Medulla oblongata (tissue), 1 donor: ENCODE results near the gene SLC47A2.
"Not testable (repeated sequence)": the region's sequence is repeated elsewhere in the genome, so short reads cannot be mapped to it uniquely, and the experiment has no call there.

Source experiments
- DNase-seq: peaks from one replicate; pipeline ENCODE4 v3.0.0-alpha.2; 2015; ENCODE audit errors: extremely low spot score

Gene SLC47A2

DNA sequence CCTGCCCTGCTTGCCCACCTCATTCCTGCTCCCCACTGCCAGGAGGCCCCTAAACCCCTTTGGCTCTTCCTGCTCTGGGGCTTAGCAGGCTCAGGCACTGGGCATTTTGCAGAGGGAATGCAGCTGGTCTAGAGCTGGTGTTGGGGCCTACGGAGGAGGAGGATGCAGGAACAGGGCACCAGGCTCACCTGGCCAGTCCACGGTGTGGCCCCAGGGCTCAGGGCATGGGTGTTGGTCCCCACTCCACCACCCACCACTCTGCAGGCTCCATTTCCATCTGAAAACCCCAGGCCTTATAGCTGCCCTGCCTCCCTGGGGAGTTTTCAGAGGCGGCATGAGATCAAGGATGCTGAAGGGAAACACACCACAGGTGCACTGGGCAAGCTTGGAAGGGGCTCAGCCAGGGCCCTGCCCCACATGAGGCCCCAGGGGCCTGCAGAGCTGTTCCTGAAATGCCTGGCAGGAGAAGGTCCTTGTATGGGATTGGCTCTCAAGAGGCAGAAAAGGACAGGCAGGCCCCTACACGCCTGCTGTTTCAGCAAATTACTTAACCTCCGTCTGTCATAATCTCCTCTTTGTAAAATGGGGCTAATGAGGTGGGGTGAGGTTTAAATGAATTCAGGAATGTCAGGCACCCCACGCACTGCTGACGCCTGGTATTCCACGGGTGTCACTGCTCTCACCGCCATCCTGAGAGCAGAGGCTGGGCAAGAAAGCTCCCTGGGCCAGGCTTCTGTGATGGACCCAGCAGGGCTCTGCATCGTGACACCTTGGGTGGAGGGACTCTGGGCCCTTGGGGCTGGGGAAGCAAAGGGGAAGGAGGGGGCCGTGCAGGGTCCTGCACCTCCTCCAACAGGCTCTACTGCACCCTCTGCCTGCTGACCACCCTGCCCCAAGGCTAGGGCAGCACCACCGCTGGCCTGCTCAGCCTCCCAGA, 9.3 kb downstream of the SLC47A2 start:
- no peak for DNase-seq

DNA sequence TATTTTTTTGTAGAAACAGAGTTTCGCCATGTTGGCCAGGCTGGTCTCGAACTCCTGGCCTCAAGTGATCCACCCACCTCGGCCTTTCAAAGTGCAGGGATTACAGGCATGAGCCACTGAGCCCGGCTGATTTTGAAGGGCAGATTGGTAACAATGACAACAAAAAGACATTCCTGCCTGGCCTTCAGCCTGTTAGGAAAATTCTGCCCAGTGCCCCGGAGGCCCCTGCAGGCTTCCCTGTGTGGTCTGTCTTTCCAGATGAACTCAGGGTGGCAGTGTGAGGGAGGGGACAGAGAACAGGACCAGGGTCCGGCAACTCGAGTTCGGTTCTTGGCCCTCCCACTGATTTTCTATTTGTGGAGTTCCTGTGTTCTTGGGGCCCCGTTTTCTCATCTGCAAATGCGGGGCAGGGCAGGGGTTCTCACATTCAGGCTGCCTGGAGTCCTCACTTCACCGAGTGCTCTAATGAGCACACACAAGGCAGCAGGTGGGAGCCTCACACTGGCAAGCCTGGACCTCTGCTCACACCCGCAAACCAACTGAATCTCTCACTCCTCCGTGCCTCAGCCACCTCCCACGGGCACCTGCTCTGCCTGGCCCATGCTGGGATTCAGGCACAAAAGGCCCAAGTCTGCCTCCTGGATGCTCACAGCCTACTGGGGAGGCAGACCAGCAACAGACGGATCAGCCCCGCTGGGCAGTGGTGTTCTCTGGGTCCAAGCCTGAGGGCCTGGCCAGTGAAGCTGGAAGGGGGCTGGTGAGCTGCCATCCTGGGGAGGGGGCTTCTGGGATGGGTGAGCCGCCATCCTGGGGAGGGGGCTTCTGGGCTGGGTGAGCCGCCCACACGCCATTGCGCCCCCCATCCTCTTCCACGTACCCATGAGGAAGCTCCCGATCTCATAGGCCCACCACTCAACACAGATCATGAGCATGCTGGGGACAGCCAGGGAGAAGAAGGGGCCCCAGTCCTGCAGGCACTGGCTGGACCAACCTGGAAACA, 10.3 kb downstream of the SLC47A2 start:
- no peak for DNase-seq

DNA sequence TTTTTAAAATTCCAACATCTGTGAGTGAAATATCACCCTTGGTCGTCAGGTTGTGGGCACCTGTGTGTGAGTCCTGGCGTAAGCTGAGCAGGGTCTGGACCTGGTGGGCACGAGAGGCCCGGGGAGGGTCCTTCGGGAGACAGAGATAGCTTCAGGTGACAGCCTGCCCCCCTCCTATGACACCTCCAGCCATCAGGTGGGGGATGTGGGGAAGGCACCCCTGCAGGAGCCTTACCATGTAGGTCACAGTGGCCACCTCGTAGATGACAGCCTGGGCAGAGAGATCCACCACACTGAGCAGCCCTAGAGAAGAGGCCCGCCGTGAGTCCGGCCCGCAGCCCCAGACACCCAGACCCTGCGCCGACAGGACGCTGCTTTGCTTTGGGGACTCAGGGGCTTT, 11.2 kb downstream of the SLC47A2 start:
- no peak for DNase-seq

DNA sequence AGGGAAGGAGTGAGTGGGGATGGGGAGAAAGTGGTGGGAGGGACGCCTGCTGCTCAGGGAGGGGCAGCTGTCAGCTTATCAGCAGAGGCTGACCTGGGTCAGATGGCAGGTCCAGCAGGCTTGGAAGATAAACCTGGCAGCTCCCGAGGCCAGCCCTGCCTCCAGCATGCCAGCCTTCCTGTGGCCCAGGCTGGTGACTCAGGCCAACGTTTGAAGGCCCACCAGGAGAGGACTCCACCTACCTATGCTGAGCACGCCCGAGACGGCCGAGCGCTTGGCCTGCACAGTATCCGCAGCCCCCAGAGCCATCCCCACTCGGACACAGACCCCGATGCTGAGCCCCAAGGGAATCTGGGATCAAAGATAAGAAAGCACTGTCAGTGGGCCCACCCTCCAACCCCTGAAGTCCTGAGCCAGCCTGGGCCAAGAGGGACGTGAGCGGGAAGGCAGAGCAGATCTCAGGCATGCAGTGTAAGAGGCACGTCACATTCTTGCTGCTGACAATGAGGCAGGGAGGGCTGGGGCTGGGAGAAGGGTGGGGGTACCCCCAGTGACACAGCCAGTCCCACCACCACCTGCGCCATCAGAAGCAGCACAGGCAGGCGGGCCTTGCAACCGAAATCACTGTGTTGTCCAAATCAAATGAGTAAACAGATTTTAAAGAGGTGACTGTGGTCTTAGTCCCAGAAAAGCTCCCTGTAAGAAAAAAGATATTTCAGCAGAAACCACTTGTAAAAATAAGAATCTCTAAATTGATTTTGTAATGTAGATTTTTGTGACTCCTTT, 12.4 kb downstream of the SLC47A2 start:
- no peak for DNase-seq

DNA sequence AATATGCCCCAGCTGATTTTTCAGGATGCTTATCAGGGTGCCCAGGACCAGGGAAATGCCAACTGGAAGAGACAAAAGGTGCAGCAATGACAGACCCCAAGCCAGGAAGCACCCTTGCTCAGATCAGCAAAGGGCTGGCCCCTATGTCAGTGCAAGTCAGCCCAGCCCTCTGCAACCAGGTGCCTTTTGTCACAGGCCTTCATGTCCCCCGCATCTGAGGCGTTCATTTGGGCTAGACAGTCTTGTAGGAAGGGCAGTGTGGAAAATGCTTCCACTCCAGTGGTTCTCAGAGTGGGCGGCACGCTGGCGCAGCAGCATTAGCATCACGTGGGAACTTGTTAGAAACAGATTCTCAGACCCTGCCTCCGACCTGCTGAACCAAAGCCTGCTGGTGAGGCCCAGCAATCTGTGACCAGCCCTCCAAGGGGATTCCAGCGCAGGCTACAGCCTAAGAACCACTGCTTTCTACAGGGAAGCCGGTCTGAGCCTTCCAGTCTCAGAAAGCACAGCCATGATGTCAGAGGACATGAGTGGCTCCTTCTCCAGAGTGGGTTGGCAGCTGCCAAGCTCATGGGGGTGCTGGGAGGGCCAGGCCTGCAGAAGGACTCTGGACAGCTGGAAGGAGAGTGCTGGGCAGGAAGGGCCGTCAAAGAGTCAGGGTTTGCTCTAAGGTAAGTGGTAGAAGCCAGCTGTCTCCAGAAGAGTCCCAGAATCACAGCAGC, 13.1 kb downstream of the SLC47A2 start:
- DNase-seq = no peak

DNA sequence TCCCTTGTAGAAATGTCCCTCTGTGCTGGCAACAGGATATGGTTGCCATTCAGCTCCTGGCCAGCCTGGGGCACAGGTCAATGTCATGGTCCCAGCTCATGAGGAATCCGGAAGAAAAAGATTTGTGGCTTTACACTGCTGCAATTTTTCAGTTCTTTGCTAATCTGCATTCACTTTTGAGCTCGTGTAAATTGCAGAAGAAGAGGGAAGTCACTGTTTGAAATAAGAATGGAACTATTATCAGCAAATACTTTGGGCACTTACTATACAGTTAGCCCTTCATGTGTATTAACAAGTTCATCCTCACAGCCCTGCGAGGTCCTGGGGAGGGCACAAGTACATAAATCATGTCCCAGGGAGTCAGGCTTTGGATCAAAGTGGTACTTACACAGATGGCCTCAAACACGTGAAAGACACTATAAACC, 14.2 kb downstream of the SLC47A2 start:
- no peak for DNase-seq

DNA sequence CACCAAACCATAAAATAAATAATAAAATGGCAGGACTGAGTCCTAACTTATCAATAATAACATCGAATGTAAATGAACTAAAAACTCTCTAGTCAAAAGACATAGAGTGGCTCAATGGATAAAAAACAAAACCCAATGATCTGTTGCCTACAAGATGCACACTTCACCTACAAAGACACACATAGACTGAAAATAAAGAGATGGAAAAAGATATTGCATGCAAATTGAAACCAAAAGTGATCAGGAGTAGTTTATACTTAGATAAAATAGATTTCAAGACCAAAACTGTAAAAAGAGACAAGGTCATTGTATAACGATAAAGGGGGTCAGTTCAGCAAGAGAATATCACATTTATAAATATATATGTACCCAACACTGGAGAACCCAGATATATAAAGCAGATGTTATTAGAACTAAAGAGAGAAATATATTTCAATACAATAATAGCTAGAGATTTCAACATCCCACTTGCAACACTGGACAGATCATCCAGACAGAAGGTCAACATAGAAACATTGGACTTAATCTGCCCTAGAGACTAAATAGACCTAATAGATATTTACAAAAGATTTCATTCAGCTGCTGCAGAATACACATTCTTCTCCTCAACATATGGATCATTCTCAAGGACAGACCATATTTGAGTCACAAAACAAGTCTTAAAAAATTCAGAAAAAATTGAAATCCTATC, 29.8 kb downstream of the SLC47A2 start:
- DNase-seq = no peak

DNA sequence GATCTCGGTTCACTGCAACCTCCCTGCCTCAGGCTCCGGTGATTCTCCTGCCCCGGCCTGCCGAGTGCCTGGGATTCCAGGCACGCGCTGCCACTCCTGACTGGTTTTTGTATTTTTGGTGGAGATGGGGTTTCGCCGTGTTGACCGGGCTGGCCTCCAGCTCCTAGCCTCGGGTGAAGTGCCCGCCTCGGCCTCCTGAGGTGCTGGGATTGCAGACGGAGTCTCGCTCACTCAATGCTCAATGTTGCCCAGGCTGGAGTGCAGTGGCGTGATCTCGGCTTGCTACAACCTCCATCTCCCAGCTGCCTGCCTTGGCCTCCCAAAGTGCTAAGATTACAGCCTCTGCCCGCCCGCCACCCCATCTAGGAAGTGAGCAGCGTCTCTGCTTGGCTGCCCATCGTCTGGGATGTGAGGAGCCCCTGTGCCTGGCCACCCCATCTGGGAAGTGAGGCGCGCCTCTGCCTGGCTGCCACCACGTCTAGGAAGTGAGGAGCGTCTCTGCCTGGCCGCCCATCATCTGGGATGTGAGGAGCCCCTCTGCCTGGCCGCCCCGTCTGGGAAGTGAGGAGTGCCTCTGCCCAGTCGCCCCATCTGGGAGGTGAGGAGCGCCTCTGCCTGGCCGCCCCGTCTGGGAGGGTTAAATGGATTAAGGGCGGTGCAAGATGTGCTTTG, 31.3 kb downstream of the SLC47A2 start:
- DNase-seq = not testable (repeated sequence)

DNA sequence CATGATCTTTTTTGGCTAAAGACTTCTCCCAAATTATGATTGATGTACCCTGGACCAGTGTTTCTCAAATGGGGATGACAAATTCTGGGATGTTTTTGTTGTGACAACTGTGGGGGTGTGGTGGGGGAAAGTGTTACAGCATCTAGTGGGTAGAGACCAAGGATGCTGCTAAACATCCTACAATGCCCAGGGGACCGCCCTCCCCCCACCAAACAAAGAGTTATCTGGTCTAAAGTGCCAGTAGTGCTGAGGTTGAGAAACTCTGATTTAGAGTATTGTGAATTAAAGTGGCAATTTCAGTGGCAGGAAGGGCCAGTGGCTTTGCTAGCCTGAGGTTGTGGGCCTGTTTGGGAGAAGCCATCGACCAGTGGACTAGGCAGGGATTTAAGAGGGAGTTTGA, 33.3 kb downstream of the SLC47A2 start:
- no peak for DNase-seq

DNA sequence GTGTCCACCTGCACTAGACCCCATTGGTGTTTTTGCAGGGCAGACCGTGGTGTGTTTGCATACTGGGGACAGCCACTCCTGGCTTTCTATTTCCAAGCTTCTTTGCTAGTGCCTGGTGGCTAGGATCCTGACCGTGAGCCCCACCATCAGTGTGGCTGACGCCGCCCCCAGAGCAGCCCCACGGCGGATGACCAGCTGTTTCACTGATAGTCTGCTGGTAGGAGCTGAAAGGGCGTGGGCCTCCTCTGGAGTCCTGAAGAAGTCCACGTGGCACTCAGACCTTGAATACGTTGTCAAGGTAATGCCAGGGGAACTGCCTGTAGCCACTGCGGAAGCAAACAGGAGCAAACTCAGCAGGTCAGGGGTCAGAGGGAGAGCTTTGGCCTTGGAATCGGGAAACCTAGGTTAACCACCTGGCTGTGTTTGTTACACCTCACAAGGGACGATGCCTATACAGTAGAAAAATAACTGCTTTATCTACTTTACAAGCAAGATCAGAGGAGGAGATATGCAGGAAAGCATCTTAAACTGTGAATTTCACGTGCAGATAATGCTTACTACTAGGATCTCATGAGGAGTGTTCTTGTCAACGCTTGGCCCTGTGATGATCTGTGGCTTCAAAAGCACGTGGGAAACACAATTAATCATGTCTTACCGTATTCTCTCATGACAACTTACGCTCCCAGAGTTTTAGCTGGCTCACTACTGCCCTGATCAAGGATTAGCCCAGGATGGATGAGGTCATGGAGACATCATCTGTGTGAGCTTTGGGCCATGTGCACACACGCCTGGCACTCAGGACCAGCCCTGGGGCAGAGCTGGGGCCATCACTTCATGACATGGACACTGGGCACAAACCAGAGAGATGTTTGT, 37.6 kb downstream of the SLC47A2 start:
- no peak for DNase-seq

DNA sequence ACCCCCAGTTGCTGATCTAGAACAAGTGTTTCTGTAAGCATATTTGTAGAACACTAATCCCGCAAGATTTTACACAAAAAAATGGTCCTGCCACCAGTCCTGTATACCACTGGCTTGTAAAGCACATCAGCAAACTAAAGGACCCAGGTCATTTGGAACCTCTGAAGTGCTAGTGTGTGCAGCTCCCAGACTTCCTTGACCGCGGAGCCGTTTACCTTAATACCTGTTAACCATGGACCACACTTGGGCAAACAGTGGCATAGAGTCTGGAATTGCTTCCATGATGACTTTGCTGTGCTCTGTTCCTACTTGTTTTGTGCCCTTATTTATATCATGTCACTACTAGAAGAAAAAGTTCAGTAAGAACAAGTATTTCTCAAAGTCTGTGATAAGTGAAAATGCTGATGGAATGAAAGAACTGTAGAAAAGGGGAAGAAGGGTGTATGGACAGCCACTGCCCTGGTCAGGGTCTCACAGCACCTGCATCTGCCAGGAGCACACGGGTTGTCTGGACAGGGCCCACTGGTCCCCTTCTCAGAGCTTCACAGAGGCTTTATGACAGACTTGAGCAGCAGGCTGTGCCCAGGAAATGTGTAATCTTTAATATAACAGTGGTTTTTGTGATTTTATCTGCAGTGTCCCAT, 38.5 kb downstream of the SLC47A2 start:
- no peak for DNase-seq

DNA sequence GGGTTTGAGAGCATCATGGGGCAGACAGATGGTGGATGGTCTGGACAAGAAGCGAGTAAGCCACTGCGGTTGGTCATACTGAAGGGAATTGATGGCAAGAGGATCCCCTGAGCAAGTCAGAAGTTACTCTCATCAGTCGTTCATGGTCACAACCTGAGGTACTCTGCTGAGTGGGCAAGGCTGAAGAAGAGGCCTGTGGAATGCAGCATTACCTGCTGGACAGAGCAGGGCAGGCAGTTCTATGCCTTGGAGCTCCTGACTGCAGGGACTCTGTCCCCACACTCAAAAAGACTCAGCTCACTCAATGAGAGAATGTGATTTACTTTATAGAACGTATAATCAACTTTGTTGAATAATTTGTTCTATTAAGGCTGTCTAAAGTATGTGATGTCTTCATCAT, 39.5 kb downstream of the SLC47A2 start:
- no peak for DNase-seq

DNA sequence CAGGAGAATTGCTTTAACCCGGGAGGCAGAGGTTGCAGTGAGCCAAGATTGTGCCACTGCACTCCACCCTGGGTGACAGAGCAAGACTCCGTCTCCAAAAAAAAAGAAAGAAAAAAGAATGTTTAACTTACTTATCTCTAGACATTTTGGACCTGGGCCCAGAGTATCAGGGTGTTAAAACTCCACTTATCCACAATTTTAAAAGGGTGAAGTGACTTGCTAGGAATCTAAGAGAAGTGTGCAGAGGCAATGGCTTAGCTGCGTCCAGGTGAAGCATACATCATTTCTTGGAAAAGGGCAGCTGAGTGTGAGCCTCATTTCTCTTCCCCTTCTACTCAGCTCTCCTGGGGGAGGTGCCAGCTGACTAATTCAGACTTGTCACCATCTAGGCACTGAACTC, 42.8 kb downstream of the SLC47A2 start:
- DNase-seq = no peak

DNA sequence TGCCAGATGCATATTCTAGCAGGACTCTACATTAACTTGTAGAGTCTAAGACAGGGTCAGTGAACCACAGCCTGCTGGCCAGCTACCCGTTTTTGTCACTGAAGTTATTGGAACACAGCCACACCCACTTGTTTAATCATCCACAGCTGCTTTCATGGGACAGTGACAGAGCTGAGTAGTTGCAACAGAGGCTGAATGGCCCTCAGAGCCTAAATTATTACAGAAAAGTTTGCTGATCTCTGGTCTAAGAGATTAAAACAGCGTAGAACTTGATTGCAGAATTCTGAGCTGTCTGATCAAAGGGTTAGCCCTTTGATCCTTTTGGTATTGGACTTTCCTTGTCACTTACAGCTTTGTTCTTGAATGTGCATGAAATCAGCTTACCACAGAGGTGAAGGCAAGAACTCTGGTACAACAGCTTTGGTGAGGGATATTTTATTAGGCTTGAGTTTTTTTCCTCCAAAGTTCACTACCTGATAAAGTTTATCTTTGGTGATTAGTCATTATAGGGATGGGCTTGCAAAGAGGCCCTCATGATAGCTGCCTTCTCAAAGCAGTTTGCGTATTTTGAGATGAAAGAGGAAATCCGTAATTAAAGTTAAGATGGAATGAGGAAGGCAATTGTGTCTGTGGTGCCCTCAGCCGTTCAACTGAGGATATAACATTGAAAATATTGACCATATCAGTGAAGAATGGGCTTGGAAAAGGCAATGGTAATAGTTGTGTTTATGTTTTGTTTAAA, 44.2 kb downstream of the SLC47A2 start:
- peak; percentile 58 for DNase-seq

DNA sequence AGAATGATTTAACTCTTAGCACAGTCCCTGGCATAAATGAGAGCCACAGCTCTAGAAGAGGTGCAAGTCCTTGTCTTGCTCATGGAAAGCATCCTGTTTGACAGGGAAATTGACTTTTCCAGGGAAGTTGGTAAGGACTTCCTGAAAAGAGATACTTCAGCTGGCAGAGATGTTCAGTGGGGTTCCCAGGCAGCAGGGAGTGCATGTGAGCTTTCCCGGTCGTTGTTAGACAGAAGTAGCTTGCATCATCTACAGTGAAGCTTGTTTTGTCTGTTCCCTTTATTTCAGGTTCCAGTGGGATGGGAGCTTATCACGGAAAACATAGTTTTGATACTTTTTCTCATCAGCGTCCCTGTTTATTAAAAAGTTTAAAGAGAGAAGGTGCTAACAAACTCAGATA, 45.0 kb downstream of the SLC47A2 start:
- peak; percentile 11 for DNase-seq

DNA sequence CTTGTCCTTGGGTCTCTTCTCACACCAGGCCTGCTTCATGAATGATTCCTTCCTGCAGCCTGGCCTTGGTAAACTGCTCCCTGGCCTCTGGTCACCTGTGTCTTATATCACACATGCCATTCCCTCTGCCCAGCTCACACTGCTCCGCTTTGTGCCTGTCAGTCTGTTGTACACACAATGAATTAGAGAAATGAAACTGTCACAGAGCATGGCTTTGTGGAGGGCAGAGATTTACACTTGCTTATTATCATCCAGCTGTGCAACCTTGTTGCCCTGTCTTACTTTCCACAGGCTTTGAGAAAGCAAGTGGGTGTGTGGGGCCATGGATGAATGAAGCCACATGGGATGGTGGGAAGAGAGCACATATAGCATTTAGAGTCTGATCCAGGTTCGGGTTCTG, 45.5 kb downstream of the SLC47A2 start:
- no peak for DNase-seq

DNA sequence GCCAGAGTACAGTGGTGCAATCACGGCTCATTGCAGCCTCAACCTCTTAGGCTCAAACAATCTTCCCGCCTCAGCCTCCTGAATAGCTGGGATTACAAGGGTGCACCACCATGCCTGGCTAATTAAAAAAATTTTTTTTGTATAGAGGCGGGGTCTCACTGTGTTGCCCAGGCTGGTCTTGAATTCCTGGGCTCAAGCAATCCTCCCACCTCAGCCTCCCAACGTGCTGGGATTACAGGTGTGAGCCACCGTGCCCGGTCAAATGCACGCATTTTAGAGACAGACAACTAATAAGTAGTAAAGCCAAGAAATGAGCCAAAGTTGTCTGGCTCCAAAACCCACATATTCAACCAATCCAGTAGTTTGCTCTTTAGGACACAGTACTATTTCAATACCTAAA, 46.7 kb downstream of the SLC47A2 start:
- DNase-seq = not testable (repeated sequence)

DNA sequence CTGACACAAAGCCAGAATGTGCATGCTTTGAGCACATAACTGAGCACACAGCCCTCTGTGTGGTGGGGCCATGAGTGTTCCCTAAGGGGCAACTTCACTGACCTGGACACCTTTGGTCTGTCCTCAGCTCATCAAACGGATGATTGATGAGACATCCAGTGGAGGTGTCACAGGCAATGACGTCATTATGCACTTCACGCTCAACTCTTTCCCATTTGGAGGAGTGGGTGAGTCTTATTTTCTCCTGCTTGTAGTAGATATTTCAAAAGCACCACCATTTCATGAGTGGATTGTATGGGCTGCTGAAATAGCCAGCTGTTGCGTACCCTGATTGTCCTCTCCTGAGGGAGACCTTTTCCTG, 51.6 kb downstream of the SLC47A2 start:
- DNase-seq = no peak
